OCI-M2 (cell line): ENCODE measurements around the gene SLC25A11.
"Not testable (repeated sequence)": the region's sequence is repeated elsewhere in the genome, so short reads cannot be mapped to it uniquely, and the experiment has no call there.

Experiments used
- DNase-seq: peaks from one replicate; lab custom pipeline; 2025; ENCODE audit not compliant: unreplicated experiment; lab: John Stamatoyannopoulos, UW

The SLC25A11 gene

DNA sequence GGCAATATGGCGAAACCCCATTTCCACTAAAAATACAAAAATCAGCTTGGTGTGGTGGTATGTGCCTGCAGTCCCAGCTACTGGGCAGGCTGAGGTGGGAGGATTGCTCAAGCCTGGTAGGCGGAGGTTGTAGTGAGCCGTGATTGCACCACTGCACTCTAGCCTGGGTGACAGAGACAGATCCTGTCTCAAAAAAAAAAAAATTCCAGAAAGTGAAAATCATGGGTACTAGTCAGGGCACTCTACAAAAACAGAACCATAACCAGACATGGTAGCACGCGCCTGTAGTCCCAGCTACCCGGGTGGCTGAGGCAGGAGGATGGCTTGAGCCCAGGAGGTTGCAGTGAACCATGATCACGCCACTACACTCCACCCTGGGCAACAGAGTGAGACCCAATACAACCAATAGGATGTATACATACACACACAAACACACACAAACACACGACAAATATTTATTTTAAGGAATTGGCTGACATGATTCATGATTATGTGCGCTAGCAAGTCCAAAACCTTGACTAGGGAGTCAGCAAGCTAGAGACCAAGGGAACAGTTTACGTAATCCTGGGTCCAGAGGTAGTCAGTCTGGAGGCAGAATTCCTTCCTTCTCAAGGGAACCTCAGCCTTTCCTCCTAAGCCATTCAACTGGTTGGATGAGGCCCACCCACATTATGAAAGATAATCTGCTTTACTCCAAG, 19.3 kb downstream of the SLC25A11 start:
- DNase-seq, result no peak

DNA sequence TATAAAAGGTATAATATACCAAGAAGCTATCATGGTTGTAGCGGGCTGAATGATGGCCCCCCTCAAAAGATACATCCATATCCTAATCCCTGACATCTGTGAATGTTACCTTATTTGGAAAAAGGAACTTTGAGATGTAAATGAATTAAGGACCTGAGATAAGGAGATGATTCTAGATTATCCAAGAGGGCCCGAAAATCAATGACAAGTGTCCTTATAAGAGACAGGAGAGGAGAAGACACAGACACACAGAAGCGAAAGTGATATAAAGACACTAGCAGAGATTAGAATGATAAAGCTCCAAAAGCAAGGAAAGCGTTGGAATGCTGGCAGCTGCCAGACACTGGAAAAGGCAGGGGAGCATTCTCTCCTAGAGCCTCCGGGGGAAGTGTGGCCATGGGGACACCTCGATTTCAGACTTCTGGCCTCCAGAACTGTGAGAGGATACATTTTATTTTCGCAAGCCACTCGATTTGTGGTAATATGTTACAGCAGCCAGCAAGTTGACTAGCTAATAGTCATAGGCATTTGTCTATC, 20.3 kb downstream of the SLC25A11 start:
- DNase-seq, result no peak

DNA sequence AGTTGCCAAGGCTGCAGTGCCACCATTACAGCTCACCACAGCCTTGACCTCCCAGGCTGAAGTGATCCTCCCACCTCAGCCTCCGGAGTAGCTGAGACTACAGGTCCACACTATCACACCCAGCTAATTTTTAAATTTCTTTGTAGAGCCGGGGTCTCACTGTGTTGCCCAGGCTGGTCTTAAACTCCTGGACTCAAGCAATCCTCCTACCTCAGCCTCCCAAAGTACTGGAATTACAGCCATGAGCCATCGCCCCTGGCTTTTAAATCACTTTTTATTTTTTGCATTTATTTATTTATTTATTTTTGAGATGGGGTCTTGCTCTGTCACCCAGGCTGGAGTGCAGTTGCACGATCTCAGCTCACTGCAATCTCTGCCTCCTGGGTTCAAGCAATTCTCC, 25.3 kb downstream of the SLC25A11 start:
- not testable (repeated sequence) for DNase-seq

DNA sequence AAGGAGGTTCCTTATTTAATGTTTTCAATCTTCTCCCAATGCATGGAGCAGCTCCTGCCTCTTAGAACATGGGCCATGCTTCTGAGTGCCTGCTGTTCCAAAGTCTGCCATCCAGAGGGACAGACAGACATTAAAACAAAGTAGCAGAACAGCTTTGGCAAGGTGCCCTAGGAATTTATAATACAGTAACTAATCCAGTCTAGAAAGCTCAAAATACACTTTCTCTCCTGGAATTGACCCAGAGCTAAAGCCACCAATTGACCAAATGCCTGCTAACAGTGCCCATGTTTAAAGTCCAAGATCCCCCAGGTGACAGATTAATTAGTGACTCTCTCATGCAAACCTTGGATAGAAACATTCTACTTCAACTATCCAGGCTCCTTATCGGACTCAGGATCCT, 25.9 kb downstream of the SLC25A11 start:
- no peak for DNase-seq

DNA sequence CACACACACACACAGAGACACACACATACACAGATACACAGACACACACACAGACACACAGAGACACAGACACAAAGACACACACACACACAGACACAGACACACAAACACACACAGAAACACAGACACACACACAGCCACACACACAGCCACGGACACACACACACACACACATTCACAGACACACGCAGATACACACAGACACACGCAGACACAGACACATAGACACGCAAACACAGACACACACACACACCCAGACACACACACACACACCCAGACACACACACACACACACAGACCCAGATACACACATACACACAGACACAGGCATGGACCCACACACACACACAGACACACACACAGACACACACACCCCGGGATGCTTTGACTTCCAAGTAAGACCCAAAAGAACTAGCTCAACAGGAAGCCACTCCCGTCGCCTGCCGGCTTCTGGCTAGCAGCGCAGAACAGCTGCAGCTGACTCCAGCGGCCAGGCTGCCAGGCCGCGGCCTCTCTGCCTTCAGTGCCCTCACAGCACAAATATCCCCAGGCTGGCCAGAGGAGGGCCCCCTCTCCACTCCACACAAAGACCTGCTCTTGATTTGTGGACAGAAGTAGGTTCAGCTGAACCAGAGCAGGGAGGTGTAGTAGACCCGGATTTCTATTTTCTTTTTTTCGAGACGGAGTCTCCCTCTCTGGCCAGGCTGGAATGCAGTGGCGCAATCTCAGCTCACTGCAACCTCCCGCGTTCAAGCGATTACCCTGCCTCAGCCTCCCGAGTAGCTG, 30.9 kb downstream of the SLC25A11 start:
- peak; percentile 50 for DNase-seq

DNA sequence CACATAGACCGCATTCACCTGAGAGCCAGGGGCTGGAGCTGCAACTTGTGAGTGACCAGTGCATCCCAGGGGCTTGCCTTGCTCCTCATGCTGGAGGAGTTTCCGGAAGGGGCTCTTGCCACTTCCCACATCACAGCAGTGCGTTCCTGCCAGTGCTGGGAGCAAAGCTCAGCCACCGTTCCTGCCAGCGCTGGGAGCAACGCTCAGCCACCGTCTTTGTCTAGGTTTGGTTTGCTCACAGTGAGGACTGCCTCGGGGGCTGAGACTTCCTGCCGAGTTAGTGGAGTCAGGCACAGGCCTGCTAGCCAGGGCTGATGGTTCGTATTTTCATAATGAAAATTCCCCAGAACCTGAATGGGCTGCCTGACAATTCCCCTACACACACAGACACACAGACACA, 31.5 kb downstream of the SLC25A11 start:
- no peak for DNase-seq

DNA sequence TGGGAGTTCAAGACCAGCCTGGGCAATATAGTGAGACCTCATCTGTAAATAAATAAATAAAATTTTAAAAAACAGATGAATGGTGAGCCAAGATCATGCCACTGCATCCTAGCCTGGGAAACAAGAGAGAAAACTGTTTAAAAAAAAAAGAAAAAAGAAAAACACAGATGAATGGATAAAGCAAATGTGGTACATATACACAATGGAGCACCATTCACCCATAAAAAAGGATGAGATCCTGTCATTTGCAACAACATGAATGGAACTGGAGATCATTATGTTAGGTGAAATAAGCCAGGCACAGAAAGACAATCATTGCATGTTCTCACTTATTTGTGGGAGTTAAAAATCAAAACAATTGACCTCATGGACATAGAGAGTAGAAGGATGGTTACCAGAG, 33.2 kb downstream of the SLC25A11 start:
- DNase-seq, result not testable (repeated sequence)

DNA sequence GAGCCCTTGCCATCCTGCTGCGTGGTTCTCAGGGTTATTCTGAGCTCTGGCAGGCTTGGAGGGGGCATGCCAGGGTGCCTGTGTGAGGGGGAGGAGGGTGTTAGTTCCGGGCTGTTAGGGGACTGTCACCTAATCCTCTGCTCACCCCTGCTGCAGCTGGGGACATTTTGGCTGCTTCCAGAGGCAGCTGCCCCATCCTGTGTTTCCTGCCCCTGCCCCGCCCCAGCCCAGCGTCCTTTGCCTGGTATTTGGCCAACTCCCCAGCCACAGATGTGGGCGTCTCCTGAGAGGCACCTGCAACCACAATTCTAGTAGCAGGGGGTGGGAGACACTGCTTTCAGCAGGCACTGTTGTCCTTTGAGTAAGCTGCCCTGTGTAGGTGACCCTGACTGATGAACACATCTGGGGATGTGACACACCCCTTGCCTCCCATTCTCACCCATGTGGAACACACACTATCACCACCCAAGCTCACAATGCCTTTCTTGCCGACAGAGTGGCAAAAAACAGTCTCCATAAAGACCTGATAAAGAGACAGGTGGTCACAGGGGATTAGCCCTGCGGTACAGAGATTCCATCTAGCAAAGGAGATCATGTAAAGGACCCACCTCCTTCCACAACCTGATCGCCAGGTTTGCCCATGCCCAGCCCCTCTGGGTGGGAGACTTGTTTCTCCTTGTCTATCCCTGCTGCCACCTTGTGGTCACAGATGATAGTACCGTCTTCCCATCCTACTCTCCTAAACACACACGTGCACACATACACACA, 36.6 kb downstream of the SLC25A11 start, which contains the start of gene CHRNE:
Gene CHRNE (minus strand): TSS at position 48 of the 768 bp plus-strand sequence. CDS start 35 bp downstream, at position 13.
- no peak for DNase-seq

DNA sequence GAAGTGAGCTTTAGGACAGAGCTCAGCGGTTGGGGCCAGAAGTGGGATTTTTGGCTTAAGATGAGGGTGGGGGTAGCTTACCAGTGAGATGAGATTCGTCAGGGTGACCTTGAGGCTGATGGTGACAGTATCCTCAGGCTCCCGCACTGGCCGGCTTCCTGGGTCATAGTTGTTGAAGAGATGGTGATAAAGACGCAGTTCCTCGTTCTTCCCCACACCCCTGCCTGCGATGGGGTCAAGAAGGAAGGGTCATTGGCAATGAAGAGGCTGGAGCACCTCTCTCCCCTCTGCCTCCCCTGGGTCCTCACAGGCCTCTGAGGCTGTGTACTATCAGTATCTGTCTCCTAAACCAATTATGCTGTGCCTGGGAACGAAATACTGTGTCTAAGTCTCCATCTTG, 37.3 kb downstream of the SLC25A11 start:
- no peak for DNase-seq

DNA sequence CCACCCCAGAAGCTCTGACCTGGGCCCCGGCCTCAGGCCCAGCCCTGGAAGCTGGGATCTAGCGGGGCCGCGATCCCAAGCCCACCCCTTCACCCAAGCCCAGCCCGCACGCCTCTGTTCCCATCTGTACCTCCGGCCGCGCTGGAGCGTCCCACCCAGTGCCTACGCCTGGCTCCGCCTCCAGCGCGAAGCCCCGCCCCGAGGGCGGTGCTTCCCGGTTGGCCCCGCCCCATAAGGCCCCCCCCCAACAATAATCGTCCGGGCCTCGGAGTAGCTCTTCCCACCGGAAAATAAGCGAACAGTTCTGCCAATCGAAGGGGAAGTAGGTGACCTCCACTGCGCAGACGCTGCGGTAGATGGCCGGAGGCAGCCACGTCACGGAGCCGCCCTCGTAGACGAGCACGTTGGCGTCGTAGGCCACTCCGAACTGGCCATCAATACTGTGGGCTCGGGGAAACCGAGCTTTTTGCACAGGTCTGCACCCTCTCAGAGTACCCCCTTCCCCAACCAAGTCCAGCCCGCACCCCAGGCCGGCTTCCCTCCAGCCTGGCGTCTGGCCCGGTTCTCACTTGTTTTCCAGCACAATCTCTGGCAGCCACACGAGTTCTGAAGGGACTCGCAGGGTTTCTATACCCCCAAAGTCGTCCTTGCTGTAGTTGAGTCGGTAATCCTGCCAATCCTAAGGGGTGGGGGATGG, 38.0 kb downstream of the SLC25A11 start:
- DNase-seq, result no peak

DNA sequence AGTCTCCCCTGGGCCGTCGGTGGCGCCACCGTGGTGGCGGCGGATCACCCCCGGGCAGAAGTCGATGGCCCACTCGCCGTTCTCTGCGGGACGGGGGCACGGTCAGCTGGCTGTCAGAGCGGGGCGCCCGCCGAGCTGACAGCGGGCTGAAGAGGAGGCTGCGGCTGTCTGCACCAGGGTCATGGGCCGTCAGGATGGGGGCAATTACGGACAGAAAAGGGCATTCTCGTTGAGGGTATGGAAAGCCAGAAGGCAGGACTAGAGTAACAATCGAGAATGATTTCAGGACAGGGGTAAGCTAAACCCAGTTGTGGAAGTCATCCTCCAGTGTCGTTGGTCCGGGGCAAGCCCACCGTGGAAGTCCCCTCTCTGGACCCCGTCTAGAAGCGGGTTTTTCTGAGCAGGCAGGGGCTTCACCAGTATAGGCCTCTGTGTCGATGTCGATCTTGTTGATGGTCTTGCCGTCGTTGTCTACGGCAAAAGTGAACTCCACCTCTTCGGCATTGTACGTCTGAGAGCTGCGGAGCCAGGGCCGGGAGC, 38.7 kb downstream of the SLC25A11 start:
- DNase-seq, result no peak

DNA sequence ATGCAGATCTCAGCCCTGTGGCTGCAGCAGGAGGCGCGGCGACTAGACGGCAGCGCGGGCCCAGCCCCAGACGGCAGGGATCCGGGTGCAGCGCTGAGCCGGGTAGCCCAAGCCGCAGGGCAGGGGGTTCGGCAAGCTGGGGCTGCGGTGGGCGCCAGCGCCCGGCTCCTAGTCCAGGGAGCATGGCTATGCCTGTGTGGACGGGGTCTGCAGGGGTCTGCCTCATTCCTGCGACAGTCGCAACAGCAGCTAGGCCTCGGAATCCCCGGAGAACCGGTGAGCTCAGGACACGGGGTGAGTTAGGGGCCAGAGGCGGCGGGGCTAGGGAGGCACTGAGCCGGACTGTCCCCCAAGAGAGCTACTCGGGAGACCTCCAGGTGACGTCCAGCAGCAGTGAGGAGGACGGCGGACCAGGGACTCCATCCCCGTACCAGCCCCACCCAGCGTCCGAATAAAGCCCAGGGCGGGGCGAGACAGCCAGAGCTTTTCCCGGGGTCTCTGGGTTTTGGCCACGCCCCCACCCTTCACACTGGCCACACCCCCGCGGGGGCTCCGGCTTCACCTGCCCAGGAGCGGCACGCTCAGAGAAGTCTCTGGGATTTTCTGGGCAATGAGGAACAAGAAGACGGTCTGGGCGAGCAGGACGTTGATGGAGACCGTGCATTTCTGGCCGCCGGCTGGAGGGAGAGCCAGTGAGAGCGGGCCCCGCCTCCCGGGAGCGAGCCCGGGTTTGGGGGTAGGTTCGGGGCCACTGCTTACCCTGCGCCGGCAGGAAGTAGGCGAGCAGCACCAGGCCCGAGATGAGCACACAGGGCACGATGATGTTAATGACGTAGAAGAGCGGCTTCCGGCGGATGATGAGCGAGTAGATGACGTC, 39.4 kb downstream of the SLC25A11 start:
- no peak for DNase-seq

DNA sequence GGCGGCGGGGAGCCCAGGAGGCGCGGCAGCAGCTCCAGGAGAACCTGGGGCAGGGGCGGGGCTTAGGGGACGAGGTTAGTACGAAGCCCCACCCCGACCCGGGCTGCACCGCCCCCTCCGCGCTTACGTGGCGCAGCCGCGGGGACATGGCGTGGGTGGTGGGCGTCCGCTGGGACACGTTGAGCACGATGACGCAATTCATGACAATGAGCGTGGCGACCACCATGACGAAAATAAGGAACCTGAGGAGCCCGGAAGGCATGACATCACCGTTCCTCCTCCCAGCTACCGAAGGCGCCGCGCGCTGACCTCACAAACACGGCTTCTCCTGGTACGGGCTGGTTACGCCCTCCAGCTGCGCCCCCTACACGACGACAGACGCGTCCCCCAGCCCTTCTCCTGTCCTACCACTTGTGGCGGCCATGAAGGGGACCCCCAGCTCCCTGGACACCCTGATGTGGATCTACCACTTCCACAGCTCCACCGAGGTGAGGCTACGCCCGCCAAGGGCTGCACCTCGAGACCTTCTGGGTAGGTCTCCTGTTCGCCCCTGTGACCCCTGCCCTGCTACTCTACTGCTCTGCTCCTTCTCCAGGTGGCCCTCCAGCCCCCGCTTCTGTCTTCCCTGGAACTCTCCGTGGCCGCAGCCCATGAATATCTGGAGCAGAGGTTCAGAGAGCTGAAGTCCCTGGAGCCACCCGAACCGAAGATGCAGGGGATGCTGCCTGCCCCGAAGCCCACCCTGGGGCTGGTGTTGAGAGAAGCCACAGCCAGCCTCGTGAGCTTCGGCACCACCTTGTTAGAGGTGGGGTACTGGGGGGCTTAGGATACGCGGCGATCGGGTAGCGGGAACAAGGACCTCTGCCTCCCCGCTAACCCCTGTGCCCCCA, 40.3 kb downstream of the SLC25A11 start, which contains the start of gene C17orf107:
Gene C17orf107 (plus strand): TSS at position 196 of the 890 bp plus-strand sequence. CDS start 227 bp downstream, at position 423.
- DNase-seq, result no peak

DNA sequence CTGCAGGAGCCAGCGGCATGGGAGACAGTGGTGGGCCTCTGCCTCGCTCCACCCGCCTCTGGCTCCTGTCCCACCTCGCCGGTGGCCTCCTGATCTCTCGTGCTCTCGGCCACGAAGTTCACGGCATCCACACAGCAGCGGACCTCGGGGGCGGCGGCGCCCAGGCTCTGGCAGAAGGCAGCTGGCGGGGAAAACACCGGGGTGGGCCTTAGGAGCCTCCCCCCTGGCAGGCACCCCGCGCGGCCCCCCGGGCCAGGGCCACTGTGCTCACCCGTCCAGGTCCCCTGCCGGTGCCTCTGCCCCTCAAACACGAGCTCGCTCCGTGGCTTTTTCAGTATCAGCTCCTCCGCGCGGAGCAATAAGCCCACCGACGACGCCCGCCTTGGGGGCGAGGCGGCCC, 40.9 kb downstream of the SLC25A11 start:
- DNase-seq, result no peak

DNA sequence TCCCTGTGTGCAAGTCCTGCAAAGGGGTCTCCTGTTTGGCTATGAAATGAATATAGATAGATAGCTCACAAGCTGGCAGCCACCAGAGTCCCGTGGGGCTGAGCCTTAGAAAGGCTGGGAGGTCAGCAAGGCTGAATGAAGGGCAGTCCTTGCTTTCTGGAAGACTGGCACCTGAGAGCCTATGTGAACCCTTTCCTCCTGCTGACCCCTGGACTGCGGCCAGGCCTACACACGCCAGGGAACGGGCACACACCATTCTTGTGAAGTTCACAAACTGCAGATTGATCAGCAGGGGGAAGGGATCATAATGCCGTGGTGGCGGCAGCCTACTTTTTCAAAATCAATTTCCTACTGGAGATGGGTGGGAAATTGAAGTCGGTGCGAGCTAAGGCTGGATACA, 41.5 kb downstream of the SLC25A11 start:
- DNase-seq, result no peak

DNA sequence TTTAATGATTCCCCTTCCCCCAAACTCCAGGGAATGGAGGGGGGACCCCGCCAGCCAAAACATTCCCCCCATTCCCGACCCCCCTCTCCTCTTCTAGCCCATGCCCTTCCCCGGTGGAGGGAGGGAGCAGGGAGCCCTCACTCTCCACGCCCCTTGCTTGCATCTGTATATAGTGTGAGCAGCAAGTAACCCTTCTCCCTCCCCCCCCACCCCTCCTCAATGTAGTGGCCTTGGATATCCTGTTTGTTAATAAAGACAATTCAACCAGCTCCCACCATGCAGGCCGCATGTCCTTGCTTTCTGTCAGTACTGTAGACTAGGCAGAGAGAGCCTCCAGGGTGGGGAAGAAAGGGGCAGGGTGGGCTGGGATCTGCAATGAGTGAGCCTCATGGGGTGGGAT, 42.1 kb downstream of the SLC25A11 start:
- no peak for DNase-seq

DNA sequence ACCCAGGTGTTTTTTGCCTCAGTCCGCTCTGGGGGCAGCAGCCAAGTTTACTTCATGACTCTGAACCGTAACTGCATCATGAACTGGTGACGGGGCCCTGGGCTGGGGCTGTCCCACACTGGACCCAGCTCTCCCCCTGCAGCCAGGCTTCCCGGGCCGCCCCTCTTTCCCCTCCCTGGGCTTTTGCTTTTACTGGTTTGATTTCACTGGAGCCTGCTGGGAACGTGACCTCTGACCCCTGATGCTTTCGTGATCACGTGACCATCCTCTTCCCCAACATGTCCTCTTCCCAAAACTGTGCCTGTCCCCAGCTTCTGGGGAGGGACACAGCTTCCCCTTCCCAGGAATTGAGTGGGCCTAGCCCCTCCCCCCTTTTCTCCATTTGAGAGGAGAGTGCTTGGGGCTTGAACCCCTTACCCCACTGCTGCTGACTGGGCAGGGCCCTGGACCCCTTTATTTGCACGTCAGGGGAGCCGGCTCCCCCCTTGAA, 42.6 kb downstream of the SLC25A11 start:
- DNase-seq, result no peak
